ENCODE measurements around the gene NAA30.

DNA sequence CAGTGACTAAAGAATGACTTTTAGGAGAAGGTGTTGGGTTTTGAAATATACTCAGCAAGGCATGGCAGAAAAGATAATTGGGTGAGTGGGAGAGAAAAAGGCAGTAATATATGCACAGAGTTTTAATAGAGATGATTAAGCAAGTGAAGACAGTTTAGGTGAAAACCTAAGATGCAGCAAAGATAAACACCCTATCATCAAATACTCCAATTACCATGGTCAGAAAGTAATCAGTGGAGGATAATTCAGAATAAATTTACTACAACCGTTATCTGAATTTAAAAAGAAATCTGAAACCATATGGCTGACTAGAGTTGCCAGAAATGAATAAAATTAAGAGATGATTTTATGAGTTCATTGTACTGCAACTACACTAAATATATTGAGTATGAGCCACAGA, 26.8 kb downstream of the NAA30 start:
- TF ChIP-seq, protein P1, sequence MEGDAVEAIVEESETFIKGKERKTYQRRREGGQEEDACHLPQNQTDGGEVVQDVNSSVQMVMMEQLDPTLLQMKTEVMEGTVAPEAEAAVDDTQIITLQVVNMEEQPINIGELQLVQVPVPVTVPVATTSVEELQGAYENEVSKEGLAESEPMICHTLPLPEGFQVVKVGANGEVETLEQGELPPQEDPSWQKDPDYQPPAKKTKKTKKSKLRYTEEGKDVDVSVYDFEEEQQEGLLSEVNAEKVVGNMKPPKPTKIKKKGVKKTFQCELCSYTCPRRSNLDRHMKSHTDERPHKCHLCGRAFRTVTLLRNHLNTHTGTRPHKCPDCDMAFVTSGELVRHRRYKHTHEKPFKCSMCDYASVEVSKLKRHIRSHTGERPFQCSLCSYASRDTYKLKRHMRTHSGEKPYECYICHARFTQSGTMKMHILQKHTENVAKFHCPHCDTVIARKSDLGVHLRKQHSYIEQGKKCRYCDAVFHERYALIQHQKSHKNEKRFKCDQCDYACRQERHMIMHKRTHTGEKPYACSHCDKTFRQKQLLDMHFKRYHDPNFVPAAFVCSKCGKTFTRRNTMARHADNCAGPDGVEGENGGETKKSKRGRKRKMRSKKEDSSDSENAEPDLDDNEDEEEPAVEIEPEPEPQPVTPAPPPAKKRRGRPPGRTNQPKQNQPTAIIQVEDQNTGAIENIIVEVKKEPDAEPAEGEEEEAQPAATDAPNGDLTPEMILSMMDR (IDR thresholded peaks at IDR 0.05): no peak
- TF ChIP-seq POLR2A (IDR thresholded peaks at IDR 0.05): no peak

All from adrenal gland (tissue), 5 donors.